ENCODE measurements around the gene GIMD1.
"Not testable (repeated sequence)": the region's sequence is repeated elsewhere in the genome, so short reads cannot be mapped to it uniquely, and the experiment has no call there.

Gene GIMD1

GRCh38 chr4:106368678-106369077 is at the start of gene GIMD1:
TSS of gene GIMD1 (minus strand) at chr4:106368778. CDS start at chr4:106367435, 1,343 bp downstream.
- no peak for FAIRE-seq

- no peak for FAIRE-seq
Observed at GRCh38 chr4:106414366-106414765, 45.8 kb upstream of the GIMD1 start.

DNA sequence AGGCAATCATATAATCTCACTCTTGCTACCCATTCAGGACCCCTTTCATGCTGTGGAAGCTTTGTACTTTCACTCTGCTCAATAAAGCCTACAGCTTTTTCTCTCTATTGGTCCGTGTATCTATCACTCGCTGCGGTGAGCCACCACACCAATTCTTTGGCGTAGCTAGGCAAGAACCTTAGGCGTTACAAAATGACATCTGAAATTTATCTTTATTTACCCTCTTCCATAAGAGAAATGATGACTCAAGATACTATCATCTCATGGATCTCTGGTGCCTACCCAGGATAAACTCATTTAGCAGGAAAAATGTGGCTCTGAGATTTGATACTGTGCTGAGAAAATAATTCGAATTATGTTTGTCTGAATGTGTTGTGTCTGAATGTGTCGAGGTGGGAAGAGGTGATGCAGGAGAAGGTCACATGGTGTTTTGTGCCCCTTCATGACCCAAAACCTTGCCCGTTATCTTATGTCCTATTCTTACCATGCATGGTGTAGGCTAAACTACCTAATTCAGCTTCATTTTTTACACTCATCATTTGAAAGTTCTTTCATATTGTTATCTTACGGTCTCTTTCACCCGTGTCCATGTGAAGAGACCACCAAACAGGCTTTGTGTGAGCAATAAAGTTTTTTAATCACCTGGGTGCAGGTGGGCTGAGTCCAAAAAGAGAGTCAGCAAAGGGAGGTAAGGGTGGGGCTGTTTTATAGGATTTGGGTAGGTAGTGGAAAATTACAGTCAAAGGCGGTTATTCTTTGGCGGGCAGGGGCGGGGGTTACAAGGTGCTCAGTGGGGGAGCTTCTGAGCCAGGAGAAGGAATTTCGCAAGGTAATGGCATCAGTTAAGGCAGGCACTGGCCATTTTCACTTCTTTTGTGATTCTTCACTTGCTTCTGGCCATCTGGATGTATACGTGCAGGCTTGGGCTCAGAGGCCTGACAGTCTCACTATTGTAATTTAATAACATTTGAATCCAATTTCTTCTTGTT is 41.6 kb upstream of the GIMD1 start:
- FAIRE-seq: no peak

GRCh38 chr4:106408004-106408403 is 39.4 kb upstream of the GIMD1 start:
- not testable (repeated sequence) for FAIRE-seq

DNA sequence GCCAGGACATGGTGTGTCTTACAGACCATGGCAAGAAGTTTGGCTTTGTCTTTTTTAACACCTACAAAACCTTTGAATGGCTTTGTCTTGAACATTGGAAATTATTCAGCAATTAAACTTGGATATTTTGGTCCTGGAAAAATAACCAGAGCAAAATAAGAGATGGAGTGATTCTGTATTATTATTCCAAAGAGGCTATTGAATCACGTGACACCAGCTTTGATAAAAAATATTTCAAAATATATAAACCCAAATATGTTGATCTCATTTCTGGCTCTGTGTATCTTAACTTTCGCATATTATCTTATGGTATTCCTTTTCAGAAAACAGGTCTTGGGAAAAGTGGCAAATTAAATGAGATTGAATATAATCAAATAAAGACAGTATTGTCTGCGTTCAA is 32.6 kb upstream of the GIMD1 start:
- FAIRE-seq: no peak

GRCh38 chr4:106398898-106399297 is 30.3 kb upstream of the GIMD1 start:
- not testable (repeated sequence) for FAIRE-seq

GRCh38 chr4:106395582-106395981 is 27.0 kb upstream of the GIMD1 start:
- FAIRE-seq: no peak

GRCh38 chr4:106385853-106386393 is 17.3 kb upstream of the GIMD1 start:
- no peak for FAIRE-seq

GRCh38 chr4:106384878-106385277 is 16.3 kb upstream of the GIMD1 start:
- FAIRE-seq: no peak

DNA sequence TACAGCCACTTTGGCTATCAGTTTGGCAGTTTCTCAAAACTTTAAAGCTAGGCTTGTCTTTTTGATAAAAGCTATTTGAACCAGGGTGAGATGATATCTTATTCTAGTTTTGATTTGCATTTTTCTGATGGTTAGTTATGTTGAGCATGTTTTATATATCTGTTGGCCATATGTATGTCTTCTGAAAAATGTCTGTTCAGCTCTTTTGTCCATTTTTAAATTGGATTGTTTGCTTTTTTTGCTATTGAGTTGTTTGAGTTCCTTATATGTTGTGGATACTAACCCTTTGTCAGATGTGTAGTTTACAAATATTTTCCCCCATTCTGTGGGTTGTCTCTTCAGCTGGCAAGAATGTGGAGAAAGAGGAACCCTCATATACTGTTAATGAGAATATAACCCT is 11.6 kb upstream of the GIMD1 start:
- FAIRE-seq: no peak

- FAIRE-seq: no peak
Observed at GRCh38 chr4:106373026-106373425, 4.4 kb upstream of the GIMD1 start.

- no peak for FAIRE-seq
Observed at GRCh38 chr4:106371161-106371560, 2.6 kb upstream of the GIMD1 start.

- no peak for FAIRE-seq
Observed at GRCh38 chr4:106370214-106370613, 1.6 kb upstream of the GIMD1 start.

DNA sequence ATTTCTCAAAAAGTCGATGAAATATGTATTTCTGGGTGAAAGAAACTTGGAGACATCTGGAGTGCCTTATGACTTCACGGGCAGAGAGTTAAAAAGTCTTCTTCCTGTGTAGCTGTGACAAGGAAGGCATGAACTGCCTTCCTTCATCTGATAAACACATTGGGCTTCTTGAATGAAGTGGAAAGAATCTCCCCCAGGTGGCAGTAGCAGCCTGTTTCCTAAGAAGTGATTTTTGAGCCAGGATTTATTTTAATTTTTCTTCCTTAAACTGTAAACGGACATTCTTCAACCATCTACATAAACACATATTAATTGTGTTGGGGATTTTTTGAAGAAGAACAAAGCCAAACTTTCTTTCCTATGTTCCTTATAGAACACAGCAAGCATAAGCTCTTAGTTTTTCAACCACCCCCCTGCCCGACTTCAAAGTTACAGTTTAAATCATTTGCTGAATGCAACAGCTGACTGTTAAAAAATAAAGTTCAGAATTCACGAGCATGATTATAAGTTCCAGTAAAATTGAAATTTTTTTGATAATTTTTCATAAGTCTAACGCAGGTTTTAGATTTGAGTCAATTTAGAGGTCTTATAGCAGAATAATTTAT is 980 bp upstream of the GIMD1 start:
- FAIRE-seq: peak; percentile 90

GRCh38 chr4:106367072-106367471 is 1.5 kb downstream of the GIMD1 start:
- FAIRE-seq: no peak

- no peak for FAIRE-seq
Observed at GRCh38 chr4:106366026-106366425, 2.6 kb downstream of the GIMD1 start.

DNA sequence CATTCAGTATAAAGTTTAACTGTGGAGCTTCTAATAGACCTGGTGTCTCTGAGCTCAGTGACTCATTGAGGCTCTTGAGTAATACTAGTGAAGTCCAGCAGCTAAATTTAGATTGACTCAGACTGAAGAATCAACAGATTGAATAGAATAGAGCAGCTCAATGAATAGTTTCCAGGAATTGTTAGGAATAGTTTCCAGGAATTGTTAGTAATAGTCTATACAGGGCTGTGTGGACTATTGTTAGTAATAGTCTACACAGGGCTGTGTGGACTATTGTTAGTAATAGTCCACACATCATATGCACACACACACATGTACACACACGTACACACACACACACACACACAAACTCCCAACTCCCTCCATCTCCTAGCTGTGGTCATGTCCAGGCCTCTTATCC is 3.0 kb downstream of the GIMD1 start:
- FAIRE-seq: no peak

- FAIRE-seq: no peak
Observed at GRCh38 chr4:106364282-106364681, 4.3 kb downstream of the GIMD1 start.

- no peak for FAIRE-seq
Observed at GRCh38 chr4:106362086-106362825, 6.3 kb downstream of the GIMD1 start.

DNA sequence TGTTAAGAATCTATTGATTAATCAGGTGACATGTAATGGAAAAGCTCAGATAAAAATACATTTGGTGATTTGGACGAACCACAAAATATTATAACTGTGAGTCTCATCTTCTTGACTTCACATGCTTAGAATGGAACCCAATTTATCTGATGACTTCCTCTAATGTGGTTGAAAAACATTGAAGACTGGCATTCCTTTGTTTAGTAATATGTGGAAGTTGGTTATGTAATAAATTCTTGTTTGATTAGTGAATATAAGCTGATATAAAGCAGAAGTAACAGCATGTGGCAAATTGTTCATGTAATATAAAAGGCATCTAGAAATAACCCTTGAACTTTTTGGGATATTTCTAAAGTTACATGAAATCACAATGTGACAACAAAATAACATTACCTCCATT is 9.7 kb downstream of the GIMD1 start:
- FAIRE-seq: no peak

GRCh38 chr4:106355193-106355592 is 13.4 kb downstream of the GIMD1 start:
- FAIRE-seq: no peak

DNA sequence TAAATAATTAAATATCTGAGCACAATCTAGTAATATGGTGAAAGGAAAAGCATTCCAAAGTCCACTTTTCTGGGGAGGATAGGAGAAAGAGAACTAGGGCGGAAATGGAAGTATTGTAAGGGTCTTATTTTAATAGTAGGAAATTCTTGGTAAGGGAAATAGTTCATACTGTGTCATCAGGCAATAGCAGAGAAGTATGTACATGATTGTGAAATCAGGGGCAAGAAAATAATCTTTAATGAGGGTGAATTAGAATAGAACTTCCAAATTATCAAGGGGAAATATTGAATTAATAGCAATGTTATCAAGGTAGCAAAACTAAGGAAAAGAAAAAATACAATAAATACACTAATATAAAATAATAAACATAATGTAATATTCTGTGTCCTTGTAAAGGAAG is 14.8 kb downstream of the GIMD1 start:
- no peak for FAIRE-seq

GRCh38 chr4:106351016-106351415 is 17.6 kb downstream of the GIMD1 start:
- FAIRE-seq: no peak
